HS-27A (cell line): Measurements from ENCODE around the gene COL13A1.

Experiments used
- DNase-seq: peaks from one replicate; pipeline ENCODE4 v3.0.0-alpha.2; 2012; ENCODE audit warnings: low read depth, missing footprints

The COL13A1 gene

DNA sequence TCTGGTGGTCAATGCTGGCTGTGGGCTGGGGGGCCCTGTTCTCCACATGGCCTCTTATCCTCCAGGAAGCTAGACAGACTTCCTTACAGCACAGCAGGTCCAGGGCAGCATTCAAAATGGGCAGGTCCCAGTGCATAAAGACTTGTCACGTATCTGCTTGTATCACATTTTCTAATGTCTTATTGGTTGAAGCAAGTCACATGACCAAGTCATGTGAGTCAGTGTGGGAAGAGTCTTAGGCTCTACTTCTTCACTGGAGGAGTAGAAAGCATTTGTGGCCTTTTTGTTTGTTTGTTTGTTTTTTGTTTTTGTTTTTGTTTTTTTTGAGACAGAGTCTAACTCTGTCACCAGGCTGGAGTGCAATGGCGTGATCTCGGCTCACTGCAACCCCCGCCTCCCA is 104.7 kb downstream of the COL13A1 start:
- DNase-seq: no peak

DNA sequence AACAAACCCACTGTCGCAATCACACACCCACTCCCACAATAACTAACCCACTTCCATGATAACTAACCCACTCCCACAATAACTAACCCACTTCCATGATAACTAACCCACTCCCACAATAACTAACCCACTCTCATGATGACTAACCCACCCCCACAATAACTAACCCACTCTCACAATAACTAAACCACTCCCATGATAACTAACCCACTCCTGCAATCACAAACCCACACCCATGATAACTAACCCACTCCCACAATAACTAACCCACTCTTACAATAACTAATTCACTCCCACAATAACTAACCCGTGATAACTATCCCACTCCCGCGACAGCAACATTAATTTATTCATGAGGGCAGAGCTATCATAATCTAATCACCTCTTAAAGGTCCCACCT is 105.8 kb downstream of the COL13A1 start:
- DNase-seq: no peak

DNA sequence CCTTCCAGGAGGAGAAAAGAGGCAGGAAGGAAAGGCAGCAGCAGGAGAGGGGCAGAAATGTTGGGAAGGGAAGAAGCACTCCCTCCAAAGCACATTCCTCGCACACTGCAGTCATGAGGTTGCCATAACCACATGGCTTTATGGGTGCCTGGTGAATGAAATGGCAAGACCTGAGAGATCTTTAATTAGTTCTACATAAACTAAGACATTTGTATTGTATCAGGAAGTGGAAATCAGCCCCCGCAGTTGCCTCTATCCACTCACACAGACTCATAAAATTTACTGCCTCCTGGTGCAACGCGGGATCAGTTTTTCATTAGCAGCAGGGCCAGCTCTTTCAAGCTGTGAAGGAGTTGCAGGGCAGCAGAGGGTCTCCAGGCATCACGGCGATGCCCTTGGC is 106.4 kb downstream of the COL13A1 start:
- DNase-seq: no peak

DNA sequence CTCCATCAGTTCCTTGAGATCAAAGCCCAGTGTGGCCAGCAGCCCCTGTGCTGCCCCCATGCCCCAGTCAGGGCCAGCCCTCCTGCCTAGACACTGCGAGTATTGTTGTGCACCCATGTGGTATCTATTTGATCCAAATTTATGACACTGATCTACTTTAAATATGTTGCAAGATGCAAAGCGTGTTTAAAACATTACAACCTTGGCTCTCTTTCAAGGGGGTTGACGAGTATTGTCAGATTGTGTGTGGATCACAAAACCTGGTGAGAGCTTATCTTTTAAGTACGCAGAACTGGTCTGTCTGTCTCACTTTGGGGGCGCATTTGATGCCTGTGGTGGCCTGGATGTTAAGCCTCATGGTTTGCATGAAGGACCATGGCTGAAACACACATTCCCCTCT is 108.9 kb downstream of the COL13A1 start:
- no peak for DNase-seq

DNA sequence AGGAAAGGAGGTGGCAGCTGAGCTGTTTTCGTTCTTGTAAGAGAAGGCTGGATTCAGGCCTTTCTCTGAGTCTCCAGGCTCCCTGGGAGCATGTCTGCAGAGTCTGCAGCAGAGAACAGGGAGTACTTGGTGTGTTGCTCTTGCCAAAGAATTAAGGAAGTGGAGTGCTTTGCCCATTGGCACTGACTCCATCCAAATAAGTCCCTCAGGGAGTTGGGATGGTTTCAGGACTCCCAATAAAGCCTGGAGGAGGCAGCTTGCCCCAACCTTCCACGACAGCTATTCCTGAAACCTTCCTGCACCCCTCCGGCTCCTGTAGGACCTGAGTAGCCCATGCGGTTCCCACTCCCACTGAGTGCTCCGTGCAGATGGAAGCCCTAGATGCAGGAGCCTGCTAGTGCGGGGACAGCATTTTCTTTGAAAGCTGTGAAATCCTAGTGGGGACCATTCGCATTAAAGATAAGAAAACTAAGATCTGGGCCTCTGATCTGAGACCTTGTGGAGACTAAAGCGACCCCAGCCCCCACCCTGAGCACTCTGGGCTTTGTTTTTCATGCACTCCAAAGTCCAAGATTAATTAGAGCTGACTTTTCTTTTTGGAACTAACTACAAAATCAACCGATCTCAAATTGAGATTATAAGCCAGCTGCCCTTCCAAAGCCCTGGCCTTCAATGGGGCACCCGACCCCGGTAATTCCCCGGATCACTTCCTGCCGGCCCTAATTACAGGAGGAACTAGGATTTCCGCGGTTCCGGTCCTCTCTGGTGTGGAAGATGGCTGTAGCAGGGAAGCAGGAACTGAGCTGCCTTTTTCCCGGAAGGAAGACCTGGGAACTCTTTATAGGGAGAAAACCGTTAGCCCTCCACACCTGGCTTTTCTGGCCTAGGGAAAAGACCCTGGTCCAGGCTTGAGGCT is 110.2 kb downstream of the COL13A1 start:
- no peak for DNase-seq

DNA sequence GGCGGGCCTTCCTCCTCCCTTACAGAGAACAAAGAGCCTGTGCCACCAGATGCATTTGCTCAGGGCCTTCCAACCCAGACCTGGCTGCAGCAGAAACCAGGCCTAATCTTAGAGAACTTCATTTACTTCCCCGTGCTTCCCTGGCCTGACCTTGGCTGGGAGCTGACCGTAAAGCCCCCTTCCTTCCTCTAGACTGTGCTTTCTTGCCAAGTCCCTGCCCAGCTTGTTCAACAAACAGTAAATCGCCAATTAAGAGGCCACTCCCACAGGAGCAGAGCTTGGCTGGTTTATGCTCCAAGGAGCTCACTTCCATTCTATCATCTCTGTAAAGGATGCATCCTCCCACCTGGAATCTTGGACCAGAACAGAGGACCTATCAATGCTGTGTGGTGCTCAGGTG is 110.9 kb downstream of the COL13A1 start:
- no peak for DNase-seq

DNA sequence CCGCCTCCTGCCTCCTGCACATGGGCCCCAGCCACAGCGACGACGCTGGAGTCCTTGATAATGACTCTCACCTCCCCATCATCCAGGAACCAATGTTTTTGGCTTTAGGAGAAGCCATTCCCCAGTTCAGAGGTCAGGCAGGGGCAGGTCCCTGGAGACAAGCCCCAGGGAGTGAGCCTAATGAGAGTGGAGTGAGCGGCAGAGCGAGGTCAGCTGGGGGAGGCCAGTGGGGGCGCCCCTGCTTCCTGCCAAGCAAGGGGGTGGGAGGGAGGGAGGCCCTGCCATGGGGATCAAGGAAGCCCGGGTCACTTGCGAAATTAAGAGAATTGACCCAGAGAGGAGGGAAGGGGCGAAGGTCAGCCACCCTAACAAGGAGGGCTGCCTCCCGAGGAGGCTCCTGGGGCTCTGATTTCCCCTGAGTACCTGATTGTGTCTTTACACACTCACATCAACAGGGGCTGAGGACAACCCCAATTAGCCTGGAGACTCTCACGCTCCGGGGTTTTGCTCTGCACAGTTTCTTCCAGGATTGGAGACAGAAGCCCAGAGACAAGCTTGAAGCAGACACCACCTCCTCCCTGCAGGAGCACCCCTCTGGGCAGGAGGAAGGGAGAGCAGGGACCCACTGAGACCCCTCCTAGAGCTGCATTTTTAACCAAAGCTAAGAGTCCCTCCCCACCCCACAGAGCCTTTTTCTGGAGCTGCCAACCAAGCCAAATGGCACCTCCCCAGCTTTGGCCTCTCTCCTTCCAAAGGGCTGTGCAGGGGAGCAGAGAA is 112.1 kb downstream of the COL13A1 start:
- DNase-seq: no peak

DNA sequence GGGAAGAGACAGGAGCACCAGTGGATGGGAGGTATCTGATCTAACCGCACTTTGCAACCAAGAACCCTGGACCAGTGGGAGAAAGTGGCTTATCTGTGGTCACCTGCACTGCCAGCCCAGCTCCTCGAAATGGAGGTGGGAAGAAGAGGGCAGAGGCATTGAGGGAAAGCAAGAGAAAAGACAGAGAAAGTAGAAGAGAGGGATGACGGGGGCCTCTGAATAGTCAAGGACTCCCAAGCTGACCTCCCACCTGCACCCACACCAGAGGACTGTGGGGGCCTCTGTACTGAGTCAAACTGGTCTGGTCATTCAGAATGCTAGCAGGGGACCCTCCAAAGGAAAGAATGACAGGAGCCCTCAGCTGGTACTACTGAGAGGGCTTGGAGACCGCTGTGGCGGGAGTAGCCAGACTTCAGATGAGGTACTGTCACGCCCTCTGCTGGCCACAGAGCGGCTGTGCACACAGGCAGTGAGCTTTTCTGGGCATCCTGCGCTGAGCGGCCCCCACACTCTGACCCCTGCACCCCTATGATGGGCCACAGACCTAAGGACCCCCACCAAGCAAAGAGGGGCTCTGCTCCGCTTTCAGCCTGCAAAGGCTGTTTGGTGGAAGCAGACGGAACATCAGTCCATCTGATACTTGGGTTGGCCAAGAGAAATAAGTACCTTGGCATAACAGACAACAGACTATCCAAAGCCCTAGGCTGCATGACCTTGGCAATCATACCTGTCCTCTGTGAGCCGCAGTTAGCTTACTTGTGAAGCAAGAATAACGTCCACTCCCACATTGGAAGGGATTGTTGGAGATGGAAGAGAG is 112.9 kb downstream of the COL13A1 start:
- peak; percentile 8 for DNase-seq

DNA sequence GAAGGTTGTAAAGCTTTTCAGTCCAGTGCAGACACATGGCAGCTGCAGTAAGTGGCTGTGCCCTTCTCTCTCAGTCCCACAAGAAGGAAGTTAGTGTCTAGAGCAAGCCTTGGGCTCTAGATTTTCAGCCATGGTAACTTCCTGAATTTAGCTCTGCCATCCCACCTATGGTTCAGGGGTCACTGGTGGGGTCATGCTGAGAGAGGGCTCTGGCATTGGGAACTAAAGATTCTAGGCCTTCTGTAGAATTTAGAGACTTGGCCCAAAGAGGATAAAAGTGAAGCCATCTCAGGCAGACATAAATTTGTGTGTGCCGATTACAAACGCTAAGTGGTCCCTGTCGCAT is 113.5 kb downstream of the COL13A1 start:
- DNase-seq: no peak

DNA sequence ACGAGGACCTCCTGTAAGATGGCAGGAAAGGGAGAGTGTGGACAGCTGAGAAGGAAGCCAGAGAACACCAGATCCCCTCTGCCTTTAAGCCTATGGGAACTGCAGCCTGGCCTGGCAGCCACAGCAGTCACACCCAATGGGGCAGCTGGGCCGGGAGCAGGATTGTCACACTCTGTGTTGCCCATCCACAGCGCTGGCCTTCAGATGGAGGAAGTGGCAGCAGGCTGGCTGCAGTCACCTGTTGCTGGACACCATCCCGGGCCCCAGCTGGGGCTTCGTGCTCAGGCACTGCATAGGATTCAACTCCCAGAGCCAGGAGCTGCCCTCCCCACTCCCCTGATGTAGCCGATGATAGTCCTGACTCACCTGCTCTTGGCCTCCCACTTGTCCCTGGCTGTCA is 114.4 kb downstream of the COL13A1 start:
- no peak for DNase-seq

DNA sequence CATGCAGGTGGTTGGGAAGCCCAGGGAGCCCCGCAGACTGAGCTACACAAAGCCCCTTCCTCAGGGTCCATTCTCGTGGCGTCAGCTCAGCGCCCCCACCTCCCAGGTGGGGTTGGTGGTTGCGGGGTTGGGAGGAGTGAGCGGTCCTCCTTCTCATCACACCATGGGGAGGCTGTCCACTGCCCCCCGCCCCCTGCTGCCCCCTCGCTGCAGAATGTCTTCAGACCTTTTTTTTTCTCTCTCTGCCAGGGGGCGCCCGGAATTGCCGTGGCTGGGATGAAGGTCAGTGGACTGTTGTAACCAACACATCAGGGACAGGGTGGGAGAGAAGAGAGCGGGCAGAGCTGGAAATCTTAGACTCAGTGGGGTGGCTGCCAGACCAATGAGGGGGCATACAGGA is 116.3 kb downstream of the COL13A1 start:
- no peak for DNase-seq

DNA sequence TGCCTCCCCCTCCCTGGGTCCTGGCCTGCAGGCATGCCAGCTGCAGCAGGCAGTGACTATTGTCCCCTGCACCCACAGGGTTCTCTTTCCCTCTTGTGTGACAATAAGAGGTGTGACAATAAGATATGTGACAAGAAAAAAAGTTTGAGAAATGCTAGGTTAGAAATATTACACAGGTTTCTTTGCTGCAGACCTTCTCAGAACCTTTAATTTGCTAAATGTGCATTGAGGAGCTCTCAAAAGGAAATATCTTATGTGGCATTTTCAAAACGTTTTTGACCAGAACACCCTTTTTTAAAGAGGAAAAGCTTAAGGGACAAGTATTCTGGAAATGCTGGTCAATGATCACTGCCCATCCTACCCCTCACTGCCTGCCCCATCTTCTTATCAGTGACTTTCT is 117.5 kb downstream of the COL13A1 start:
- DNase-seq: no peak

DNA sequence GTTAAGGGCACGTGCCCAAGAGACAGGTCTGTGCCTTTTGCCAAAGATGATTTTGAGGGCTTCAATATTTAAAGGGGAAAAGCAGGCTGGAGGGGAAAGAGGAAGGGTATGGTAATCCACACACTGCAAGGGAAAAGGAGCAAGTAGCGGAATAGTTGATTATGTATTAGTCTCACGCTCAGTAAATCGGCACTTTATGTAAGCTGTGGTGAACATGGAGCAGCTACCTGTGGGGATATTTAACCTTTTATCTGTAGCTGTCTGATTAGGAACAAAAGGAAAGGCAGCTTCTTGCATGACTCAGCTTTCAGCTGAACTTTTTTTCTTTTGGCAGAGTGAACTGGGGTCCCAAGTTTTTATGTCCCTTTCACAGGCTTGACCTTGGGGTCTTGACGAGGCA is 123.4 kb downstream of the COL13A1 start:
- no peak for DNase-seq

DNA sequence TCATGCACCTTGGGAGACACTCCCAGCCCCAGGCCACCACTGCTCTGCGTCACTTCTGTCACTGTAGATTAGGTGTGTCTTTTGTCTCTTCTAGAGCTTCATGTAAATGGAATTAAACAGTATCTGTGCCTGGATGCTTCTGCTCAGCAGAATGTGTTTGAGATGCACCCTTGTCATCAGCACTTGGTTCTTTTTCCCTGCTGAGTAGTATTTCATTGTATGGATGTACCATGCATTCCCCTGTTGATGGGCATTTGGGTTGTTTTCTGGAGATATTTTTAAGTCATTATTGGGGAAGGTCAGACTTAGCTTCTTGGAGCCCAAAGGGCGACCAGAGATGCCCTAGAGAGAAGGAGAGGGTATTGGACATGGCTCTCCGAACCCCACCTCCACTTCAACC is 126.6 kb downstream of the COL13A1 start:
- DNase-seq: no peak

DNA sequence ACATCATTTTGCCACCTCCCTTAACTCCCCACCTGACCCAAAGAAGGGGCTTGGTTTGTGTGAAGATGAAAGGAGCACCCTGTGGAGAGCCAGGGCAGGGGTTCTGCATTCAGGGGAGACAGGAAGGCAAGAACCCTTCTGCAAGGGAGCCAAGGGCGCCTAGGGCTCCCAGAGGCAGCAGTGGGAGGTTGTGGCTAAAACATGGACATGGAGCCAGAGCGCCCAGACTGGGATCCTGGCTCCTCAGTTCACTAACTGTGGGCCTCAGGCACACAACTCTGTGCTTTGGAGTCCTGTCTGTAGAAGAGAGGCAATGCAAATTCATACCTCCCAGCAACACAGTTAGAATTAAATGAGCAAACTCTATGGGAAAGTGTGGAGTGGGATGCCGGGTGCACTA is 127.9 kb downstream of the COL13A1 start:
- no peak for DNase-seq

DNA sequence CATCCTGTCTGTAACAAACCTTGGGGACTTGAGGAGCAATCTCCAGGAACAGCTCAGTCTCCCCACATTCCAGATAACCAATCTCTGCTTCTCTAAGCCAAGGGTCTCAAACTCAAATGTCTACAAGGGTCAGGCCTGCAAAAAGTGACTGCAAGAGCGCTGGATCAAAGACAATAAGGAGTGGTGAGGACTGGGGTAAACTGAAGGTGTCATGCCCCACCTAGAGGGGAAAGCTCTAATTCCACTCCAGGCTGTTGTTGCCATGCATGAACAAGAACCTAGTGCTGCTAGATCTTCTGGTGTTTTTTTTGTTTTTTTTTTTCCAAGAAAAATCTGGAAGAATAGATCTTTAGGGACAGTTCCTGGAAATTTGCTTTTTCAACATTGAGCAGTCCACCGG is 133.1 kb downstream of the COL13A1 start:
- no peak for DNase-seq

DNA sequence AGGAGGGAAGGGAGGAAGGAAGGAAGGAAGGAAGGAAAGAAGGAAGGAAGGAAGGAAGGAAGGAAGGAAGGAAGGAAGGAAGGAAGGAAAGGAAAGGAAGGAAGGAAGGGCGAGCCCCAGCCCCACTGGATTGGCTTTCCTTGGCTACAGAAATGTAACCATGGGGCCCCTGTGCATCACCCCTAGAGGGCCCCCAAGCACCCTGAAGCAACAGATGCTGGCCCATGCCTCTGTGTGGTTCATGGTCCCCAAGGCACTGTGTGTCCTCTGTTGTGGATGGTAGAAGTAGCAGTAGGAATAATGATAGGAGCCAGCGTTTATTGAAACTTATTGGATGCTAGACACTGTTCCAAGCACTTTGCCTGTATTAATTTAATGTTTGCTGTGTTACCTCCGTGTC is 134.4 kb downstream of the COL13A1 start:
- no peak for DNase-seq

DNA sequence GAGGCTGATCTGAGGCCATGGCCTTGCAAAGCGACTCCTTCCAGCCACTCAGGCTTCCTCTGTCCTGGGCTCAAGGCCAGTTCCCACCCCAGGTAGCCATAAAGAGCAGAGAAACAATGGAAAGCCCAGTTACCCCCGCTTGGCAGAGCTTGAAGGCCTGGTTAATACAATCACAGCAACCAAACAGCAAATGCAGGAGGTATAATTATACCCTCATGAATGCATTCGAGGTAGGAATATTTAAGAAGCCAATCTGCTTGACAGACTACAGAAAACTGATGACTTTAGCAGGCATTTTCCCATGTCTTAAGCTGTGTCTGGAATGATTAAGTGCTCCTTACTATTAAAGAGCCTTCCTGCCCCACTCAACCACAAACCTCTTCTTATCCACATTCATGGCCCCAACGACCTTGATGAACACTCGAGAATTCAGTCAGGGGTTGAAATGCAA is 136.9 kb downstream of the COL13A1 start:
- no peak for DNase-seq

DNA sequence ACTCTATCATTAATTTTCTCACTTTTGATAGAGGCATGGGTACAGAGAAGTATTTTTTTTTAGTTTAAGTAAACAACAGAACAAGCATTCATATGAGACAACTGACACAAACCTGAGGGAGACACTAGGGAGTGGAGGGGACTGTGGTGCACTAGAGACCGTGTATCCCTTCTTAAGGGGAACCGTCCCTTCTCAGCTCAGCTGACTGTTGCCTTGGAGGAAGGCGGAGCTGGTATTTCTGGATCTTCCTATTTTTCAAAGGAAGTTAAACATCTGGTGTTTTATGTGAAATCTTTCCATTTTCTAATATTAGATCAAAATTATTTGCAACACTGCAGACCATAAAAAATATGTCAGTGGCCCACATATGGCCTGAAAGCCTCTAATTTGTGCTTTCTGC is 137.4 kb downstream of the COL13A1 start:
- DNase-seq: no peak

DNA sequence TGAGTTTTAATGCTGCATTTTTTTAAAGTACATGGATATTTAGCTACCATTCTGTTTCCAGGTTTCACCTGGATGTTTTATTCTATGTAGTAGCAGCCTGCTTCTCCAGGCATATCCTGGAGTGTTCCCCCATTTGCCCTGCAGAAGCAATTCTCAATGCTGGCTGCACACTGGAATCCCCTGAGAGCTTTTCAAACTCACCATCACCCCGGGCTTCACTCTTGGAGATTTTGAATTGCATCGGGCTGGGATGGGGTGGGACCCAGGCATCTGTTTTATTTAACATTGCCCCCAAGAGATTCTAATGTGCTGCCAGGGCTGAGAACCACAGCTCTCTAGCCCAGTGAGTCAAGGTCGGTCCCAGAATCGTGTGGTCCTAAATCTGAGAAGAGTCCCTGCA is 137.8 kb downstream of the COL13A1 start:
- DNase-seq: no peak

DNA sequence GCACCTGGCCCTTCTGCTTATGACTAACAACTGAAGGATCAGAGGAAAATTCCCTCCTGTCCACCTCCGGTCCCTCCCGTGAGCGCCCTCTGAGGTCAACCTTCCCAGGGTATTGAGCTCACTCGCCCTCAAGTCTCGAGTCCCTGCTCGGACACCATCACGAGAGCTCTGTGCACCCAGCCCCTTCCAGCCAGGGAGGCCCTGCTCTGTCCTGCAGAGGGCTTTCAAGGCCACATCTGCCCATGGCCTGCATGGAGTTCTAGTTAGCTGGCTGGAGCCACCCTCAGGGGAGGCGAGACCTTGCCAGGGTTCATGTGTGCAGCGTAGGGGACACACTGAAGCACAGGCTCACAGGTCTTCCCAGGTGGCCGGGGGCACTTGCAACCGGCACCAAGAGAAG is 140.0 kb downstream of the COL13A1 start:
- no peak for DNase-seq

DNA sequence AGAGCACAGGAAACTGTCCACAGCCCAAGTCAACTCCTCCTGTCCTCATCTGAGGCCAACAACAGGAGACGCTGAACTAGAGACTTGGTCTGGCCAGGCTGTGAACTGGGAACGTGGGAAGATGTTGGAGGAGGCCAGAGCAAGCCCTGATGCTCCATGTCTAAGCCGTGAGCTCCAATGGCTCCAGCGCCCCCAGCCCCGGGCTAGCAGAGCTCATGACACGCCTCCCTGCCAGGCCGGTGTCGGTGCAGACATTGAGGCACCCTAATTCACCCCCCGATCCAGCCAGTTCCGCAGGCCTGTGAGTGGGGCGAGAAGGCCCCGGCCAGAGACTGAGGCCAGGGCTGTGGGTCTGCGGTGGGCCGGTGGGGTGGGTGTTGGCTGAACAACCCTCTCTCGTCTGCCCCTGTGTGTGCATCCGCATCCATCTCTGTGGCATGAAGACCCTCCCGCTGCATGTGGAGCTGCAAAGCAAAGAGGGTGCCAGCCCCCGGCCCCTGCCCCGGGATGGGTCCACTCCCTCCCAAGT is 141.7 kb downstream of the COL13A1 start:
- DNase-seq: no peak
